ENCODE results near the gene GPSM1.

Gene GPSM1

GRCh38 chr9:136323371-136323789 lies 4.0 kb upstream of the GPSM1 start:
- DNase-seq (ENCODE audit: low read depth in 1 of 2, low spot score in 1 of 2), result no peak
- H3K27me3 ChIP-seq (ENCODE audit: insufficient read depth, poor library complexity, severe bottlenecking), result peaks cover 19% of the 10 kb centered on the region
- no peak overlapping the region for H3K27ac ChIP-seq (replicated peaks)

GRCh38 chr9:136324501-136325300 lies 2.6 kb upstream of the GPSM1 start:
- Histone ChIP-seq H3K27me3 (ENCODE audit: insufficient read depth, poor library complexity, severe bottlenecking) (peaks cover 21% of the 10 kb centered on the region), H3K27ac (replicated peaks) (no peak overlapping the region), H3K4me3 (replicated peaks; ENCODE audit: insufficient read depth, low read length) (no peak overlapping the region)
- TF ChIP-seq GABPA (IDR thresholded peaks at IDR 0.05; ENCODE audit: low read depth) (no peak), POLR2AphosphoS5 (IDR thresholded peaks at IDR 0.05; ENCODE audit: low read depth) (no peak), CTCF (IDR thresholded peaks at IDR 0.05; ENCODE audit: insufficient read depth, low read length) (no peak), REST (IDR thresholded peaks at IDR 0.05; ENCODE audit: insufficient replicate concordance, low read depth) (no peak)
- DNase-seq (ENCODE audit: low read depth in 1 of 2, low spot score in 1 of 2), result no peak

More at GRCh38 chr9:136323371-136323789, 4.0 kb upstream of the GPSM1 start:
- TF ChIP-seq CTCF (IDR thresholded peaks at IDR 0.05; ENCODE audit: insufficient read depth, low read length), result no peak
- TF ChIP-seq SPI1 (IDR thresholded peaks at IDR 0.05; ENCODE audit: borderline replicate concordance, low read depth), result no peak
- TF ChIP-seq POLR2AphosphoS5 (IDR thresholded peaks at IDR 0.05; ENCODE audit: low read depth), result no peak
- no peak for TF ChIP-seq GABPA (IDR thresholded peaks at IDR 0.05; ENCODE audit: low read depth)
- TF ChIP-seq REST (IDR thresholded peaks at IDR 0.05; ENCODE audit: insufficient replicate concordance, low read depth), result no peak
- no peak overlapping the region for H3K4me3 ChIP-seq (replicated peaks; ENCODE audit: insufficient read depth, low read length)

- H3K27ac ChIP-seq (replicated peaks), result no peak overlapping the region
- H3K27me3 ChIP-seq (ENCODE audit: insufficient read depth, poor library complexity, severe bottlenecking), result peaks cover 21% of the 10 kb centered on the region
- DNase-seq (ENCODE audit: low read depth in 1 of 2, low spot score in 1 of 2), result no peak
- no peak overlapping the region for H3K4me3 ChIP-seq (replicated peaks; ENCODE audit: insufficient read depth, low read length)
- TF ChIP-seq CTCF (IDR thresholded peaks at IDR 0.05; ENCODE audit: insufficient read depth, low read length), result no peak
- TF ChIP-seq SPI1 (IDR thresholded peaks at IDR 0.05; ENCODE audit: borderline replicate concordance, low read depth), result no peak
- TF ChIP-seq POLR2AphosphoS5 (IDR thresholded peaks at IDR 0.05; ENCODE audit: low read depth), result no peak
- TF ChIP-seq REST (IDR thresholded peaks at IDR 0.05; ENCODE audit: insufficient replicate concordance, low read depth), result no peak
- no peak for TF ChIP-seq GABPA (IDR thresholded peaks at IDR 0.05; ENCODE audit: low read depth)
These were observed 2.0 kb upstream of the GPSM1 start for GRCh38 chr9:136325358-136325757.

Measured in HL-60 (cell line).